HTR-8/SVneo (cell line): ENCODE measurements around the gene VAMP8.
A peak's percentile ranks its signal among the peaks of the same experiment; 100 is the strongest.
"Not testable (repeated sequence)": the region's sequence is repeated elsewhere in the genome, so short reads cannot be mapped to it uniquely, and the experiment has no call there.

Source experiments
- DNase-seq: peaks from one replicate; pipeline ENCODE4 v3.0.0; 2011; ENCODE audit warnings: low spot score, mixed read lengths; ENCODE audit not compliant: insufficient read length
- FAIRE-seq: peaks from 2 replicates; lab custom pipeline; 2011; peaks lifted over from hg19 to GRCh38; lab: Jason Lieb, UNC

VAMP8 gene

DNA sequence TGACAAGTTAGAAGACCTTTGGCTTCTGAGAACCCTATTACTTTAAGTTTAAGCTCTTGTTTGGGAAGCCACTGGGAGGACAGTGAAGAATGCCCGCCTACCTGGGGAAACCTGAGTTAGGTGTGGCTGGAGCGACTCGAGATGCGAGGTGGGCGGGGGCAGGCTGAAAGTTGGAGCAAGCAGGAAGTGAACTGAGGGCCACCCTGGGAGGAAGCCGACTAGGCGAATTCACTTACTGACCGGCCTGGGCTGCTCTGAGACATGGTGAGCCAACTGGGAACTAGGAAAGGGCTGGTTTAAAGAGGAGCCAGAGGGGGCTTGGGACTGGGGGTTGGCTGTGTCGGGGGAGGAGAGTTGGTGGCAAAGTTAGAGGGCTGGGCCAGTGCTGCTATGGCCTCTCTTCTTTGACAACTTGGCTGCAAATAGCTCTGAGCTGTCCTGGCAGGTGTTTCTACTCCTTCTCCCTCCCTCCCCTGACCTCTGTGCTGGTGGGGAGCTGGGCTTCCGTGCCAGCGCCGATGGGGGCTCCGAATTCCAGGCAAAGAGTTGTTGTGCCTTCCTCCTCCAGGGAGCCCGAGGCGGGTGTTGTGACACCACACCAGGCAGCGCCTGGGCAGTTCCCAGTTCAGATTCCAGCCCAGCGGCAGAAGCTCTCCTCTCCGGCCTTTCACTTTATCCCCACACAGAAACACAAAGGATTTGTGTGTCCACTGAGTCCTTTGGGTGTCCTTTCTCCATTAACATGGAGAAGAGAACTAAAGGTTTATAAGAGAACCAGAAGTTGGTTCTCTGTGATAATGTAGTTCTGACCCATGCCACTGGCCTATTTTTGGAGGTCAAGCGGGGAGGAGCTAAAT lies at the start of gene VAMP8:
VAMP8 (plus strand) TSS at position 201 of the 857 bp plus-strand sequence; CDS start at position 262, 61 bp downstream.
- FAIRE-seq: no peak
- no peak for DNase-seq

- DNase-seq (no peak), FAIRE-seq (no peak)
These were observed 49.6 kb upstream of the VAMP8 start for GRCh38 chr2:85527787-85528186.

DNA sequence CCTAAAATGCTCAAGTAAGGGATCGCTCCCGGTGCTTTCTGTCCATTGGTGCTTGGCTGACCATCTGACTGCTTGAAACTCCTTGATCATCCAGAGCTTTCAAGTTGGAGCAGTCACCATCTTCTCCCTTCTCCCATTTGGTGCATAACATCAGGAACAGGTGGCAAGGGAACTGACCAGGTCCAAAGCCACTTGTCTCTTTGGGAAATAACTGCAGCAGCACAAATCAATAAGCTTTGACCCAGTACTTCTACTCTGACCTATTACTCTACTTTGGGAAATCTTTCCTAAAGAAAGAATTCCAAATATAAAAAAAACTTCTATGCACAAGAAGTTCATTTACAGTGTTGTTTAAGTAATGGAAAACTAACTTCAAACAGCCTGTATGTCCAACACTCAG lies 49.0 kb upstream of the VAMP8 start:
- DNase-seq: no peak

DNA sequence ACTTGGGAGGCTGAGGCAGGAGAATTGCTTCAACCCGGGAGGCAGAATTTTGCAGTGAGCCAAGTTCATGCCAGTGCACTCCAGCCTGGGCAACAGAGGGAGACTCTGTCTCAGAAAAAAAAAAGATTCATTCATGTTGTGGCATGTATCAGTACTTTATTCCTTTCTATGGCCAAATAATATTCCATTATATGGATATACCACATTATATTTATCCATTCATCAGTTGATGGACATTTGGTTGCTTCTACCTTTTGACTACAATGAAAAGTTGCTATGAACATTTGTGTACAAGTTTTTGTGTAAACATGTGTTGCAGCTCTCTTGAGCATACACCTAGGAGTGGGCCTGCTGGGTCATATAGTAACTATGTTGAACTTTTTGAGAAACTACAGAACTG lies 47.6 kb upstream of the VAMP8 start:
- no peak for FAIRE-seq

More for the DNA sequence above, 49.0 kb upstream of the VAMP8 start:
- FAIRE-seq: no peak

DNA sequence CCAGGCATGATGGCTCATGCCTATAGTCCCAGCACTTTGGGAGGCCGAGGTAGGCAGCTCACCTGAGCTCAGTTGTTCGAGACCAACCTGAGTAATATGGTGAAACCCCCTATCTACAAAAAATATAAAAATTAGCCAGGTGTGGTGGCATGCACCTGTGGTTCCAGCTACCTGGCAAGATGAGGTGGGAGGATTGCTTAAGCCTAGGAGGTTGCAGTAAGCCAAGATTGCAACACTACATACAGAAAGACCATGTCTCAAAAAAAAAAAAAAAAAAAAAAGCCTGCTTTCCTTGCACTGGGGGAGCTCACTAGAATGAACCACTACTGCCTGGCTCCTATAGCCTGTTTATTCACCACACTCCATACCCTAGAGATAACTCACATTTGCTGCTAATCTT lies 45.8 kb upstream of the VAMP8 start:
- FAIRE-seq (no peak), DNase-seq (no peak)

More for the DNA sequence above, 47.6 kb upstream of the VAMP8 start:
- no peak for DNase-seq

- DNase-seq (no peak), FAIRE-seq (no peak)
These were observed 43.3 kb upstream of the VAMP8 start for GRCh38 chr2:85534099-85534498.

- no peak for DNase-seq
- FAIRE-seq: no peak
These were observed 42.5 kb upstream of the VAMP8 start for GRCh38 chr2:85534881-85535280.

DNA sequence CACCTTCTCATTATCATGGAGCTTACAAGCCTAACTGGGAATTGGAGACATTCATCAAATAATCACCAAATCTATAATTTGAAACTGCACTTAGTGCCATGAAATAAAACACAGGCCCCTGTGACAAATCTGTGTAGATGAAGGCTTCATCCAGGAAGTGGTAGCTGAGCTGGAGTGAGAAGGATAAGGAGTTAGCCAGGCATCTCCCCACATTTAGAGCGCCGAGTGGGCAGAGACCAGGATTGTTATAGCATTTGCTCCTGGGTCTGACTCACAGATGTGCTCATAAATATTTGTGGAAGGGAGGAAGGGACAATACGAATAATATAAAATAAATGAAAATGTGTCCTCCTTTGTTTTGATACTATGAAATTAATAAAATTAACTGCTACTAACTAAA lies 40.9 kb upstream of the VAMP8 start:
- DNase-seq (peak; percentile 66), FAIRE-seq (no peak)

- FAIRE-seq: no peak
These were observed 39.5 kb upstream of the VAMP8 start for GRCh38 chr2:85537600-85538506.

GRCh38 chr2:85538507-85539360 lies 38.7 kb upstream of the VAMP8 start, which contains the start of gene MAT2A:
MAT2A (plus strand) TSS chr2:85539168; CDS start chr2:85539288, 120 bp downstream.
- DNase-seq: peak; percentile 93
- FAIRE-seq: peak; percentile 86

More at GRCh38 chr2:85537600-85538506, 39.5 kb upstream of the VAMP8 start:
- DNase-seq: peak; percentile 26

- DNase-seq (no peak), FAIRE-seq (peak; percentile 13)
These were observed 37.8 kb upstream of the VAMP8 start for GRCh38 chr2:85539361-85540132.

DNA sequence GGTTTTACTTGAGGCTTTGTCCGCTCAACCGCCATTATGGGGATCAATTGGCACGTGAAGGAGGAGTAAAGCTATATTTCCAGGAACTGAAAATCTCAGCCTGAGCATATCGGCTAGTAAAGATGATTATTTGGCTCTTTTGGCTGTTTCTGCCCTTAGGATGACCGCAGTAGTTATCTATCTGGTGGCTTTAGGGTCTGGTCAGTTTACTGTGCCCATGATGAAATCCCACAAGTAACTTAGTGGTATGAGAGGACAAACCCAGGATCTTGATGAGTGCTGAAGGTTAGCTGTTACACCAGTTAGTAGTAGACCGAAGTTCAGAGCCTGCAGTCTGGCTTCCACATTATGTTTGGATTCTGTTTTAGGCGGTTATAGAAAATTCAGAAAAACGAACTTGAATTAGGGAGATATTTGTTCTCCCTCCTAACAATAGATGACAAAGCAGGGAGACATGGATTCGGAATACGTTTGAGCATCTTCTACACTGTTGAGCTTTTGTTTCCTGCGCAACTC lies 37.2 kb upstream of the VAMP8 start:
- no peak for FAIRE-seq
- no peak for DNase-seq

- FAIRE-seq (no peak), DNase-seq (no peak)
These were observed 36.1 kb upstream of the VAMP8 start for GRCh38 chr2:85541262-85541661.

DNA sequence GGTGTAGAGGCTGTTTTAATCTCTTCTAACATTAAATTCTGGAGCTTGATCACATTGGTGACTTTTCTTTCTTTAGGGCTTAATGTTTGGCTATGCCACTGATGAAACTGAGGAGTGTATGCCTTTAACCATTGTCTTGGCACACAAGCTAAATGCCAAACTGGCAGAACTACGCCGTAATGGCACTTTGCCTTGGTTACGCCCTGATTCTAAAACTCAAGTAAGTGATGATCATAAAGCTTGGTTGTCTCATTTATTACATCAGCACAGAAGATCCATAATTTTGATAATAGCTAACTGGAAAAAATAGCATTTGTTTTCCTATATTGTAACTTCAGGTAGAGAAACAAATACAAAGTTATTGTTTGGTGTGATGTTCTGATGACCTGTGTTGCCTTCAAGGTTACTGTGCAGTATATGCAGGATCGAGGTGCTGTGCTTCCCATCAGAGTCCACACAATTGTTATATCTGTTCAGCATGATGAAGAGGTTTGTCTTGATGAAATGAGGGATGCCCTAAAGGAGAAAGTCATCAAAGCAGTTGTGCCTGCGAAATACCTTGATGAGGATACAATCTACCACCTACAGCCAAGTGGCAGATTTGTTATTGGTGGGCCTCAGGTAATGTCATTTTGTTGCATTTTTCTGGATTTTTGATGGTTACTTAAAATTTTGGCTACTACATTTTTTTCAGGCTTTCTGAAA lies 35.5 kb upstream of the VAMP8 start:
- no peak for FAIRE-seq
- no peak for DNase-seq

- DNase-seq: no peak
- no peak for FAIRE-seq
These were observed 34.6 kb upstream of the VAMP8 start for GRCh38 chr2:85542777-85543176.

DNA sequence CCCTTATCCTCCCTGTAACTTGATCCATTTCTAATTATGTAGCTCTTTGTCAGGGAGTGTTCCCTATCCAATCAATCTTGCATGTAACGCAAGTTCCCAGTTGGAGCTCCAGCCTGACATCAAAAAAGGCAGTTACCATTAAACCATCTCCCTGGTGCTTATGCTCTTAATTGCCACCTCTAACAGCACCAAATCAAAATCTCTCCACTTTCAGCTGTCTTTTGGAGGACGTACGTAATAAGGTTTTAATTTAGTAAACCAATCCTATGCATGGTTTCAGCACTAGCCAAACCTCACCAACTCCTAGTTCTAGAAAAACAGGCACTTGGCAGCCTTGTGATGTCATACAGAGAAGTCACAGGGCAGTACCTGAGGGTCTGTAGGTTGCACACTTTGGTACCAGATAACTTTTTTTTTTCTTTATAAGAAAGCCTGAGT lies 33.1 kb upstream of the VAMP8 start:
- FAIRE-seq, DNase-seq: not testable (repeated sequence)

DNA sequence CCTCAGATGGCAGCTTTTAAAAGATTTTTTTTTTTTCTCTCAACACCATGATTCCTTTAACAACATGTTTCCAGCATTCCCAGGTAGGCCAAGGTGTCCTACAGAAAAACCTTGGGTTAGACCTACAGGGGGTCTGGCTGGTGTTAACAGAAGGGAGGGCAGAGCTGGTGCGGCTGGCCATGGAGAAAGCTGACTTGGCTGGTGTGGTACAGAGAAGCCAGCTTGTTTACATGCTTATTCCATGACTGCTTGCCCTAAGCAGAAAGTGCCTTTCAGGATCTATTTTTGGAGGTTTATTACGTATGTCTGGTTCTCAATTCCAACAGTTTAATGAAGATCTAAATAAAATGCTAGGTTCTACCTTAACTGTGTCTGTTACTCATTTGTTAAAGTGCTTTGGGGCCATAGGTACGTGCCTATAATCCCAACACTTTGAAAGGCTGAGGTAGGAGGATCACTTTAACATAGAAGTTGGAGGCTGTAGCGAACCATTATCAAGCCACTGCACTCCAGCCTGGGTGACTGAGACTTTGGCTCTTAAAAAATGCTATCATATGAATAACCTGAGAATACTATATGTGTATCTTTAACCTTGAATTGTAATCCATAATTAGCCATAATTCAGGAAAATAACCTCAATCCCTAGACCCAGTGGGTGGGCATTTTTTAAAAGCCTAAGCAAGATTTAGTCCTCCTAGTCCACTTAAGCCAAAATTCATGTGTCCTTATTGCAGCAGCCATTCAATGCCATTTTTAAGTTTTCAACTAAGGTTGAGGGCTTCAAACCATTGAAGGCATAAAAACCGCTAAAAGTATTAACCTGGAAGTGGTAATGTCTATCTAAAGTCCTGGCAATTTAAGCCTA lies 32.2 kb upstream of the VAMP8 start:
- not testable (repeated sequence) for FAIRE-seq, DNase-seq
